ENCODE data around the gene PRSS36. TPM values are rescaled to one million over a fixed set of nuclear protein-coding genes. Genes with fewer than 3 reads are reported as not detected.
A peak's percentile ranks its signal among the peaks of the same experiment; 100 is the strongest.

PRSS36 gene
- total and polyA plus RNA-seq, 2 of the 4 experiments (the other 2 are of a cell fraction): 0.18 to 0.55 TPM

DNA sequence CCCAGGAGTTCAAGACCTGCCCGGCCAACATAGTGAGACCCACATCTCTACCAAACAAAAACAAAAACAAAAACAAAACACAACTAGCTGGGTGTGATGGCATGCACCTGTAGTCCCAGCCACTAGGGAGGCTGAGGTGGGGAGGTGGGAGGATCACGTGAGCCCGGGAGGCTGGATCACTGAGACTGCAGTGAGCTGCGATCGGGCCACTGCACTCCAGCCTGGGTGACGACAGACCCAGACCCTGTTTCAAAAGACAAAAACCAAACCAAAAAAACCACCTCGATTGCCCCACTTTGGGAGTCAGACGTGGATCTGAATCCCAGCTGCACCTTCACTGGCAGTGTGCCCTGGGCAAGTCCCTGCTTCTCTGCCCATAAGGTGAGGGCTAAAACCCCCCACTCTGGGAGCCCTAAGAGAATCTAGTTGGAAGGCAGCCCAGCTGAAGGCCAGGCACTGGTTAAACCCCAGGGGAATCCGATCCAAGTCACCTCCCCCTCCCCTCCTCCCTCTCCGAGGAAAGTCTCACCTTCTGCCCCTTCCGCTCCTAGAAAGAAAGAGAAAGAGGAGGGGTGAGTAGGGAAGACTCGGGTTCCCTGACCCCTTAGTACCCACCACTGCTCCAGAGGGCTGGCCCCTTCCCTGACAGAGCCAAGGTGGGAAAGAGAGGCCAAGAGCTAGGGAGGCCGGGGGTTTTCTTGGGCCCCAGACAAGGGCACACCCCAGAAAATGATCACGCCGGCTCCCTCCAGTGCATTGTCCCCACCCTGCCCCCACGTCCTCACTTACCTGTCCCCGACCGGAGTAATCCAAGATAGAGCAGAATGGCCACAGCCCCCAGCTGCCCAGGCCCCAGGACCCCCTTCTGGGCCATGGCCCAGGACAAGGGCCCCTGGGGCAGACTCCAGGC lies 15.0 kb downstream of the PRSS36 start (continued):
- TF ChIP-seq, protein P1, sequence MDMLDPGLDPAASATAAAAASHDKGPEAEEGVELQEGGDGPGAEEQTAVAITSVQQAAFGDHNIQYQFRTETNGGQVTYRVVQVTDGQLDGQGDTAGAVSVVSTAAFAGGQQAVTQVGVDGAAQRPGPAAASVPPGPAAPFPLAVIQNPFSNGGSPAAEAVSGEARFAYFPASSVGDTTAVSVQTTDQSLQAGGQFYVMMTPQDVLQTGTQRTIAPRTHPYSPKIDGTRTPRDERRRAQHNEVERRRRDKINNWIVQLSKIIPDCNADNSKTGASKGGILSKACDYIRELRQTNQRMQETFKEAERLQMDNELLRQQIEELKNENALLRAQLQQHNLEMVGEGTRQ (IDR thresholded peaks at IDR 0.05; ENCODE audit: low read depth, low read length): no peak; the same call in 1 of the 2 replicates

DNA sequence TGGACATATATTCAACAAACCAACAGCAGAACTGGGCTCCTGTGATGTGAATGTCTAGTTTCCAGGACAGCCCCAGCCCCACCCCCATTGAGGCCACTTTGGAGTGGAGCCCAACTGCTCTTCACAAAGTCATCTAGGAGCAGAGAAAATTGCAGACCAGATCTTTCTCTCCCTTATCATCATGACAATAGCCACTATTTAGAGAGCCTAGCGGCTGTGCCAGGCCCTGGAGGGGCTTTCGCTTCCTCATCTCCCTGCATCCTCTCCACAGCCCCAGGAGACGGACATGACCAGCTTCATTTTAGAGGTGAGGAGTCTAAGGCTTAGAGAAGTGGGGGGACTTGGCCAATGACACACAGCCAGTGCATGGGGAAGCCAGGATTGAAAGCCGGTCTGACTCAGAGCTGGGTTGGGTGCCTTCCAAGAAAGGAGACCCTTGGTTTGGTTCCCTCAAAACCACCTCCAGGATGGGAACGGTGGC lies 15.7 kb downstream of the PRSS36 start:
- H2AK9ac ChIP-seq (replicated peaks; ENCODE audit: low read depth, low read length, poor library complexity): peak overlapping the region; percentile 82
- H3K4ac ChIP-seq (ENCODE audit: low read depth, low read length): no peak overlapping the region
- H3K9me3 ChIP-seq (ENCODE audit: control insufficient read depth, insufficient read depth, low read length): no peaks in the 10 kb centered on the region
- no peak overlapping the region for H3K14ac ChIP-seq (replicated peaks; ENCODE audit: low read depth, low read length)
- in situ Hi-C loops (cut with MboI; ENCODE audit: low sequenced_read_pairs) (no loop called here), dilution Hi-C loops (cut with HindIII; ENCODE audit: low sequenced_read_pairs, unreplicated experiment) (no loop called here), intact Hi-C loops (cut with micrococcal nuclease) (no loop called here)
- no peak overlapping the region for H4K91ac ChIP-seq (ENCODE audit: insufficient read depth, low read depth, low read length)
- no peak for ATAC-seq (ENCODE audit: low read depth)
- H3K36me3 ChIP-seq (ENCODE audit: control insufficient read depth, insufficient read depth, low read length): peaks cover 21% of the 10 kb centered on the region
- no peak overlapping the region for H2BK5ac ChIP-seq (ENCODE audit: low read depth, low read length, poor library complexity, severe bottlenecking)
- no peaks in the 10 kb centered on the region; the same call in 1 of the 2 replicates for H3K27me3 ChIP-seq (ENCODE audit: control insufficient read depth, insufficient read depth, low read length)
- DNase-seq: peak; percentile 24
- no peak overlapping the region for H4K8ac ChIP-seq (ENCODE audit: low read depth in 2 of 2, low read length in 2 of 2)
- no peak overlapping the region for H2BK120ac ChIP-seq (ENCODE audit: low read depth, low read length)
- H3K56ac ChIP-seq (ENCODE audit: extremely low read depth, insufficient read depth, low read length): no peak overlapping the region
- no peak overlapping the region for H3K27ac ChIP-seq (ENCODE audit: insufficient read depth, low read length)
- no peak overlapping the region for H2BK20ac ChIP-seq (ENCODE audit: low read depth, low read length)
- H3K9me1 ChIP-seq (ENCODE audit: insufficient read depth, low read length): peaks cover 10% of the 10 kb centered on the region
- no peak overlapping the region for H4K5ac ChIP-seq (ENCODE audit: low read depth, low read length)
- peaks cover 12% of the 10 kb centered on the region for H3K4me1 ChIP-seq (ENCODE audit: control insufficient read depth, insufficient read depth, low read length)
- 0 out of 4 replicates have a peak, but pooled peaks cover 0 to 3% of the 10 kb centered on the region in 2 experiments for H3K79me1 ChIP-seq (ENCODE audit: low read depth in 1 of 2, low read length in 2 of 2)
- H4K20me1 ChIP-seq (ENCODE audit: insufficient read depth, low read length): no peaks in the 10 kb centered on the region
- H2AK5ac ChIP-seq (ENCODE audit: low read depth, low read length): no peak overlapping the region
- no peak overlapping the region for H3K18ac ChIP-seq (ENCODE audit: low read depth, low read length)
- TF ChIP-seq FOS (IDR thresholded peaks at IDR 0.05; ENCODE audit: low read depth, low read length) (no peak), MXI1 (IDR thresholded peaks at IDR 0.05; ENCODE audit: borderline replicate concordance, low read depth, low read length) (no peak)
- no peak overlapping the region for H3K4me2 ChIP-seq (ENCODE audit: low read depth, low read length)
- no peak overlapping the region for H3K23ac ChIP-seq (ENCODE audit: low read depth, low read length)
- no CpG with 5 or more reads among the region's 5 CpGs for WGBS, 2 experiments (ENCODE audit: extremely low coverage in 2 of 2, insufficient read length in 1 of 2)
- no peak overlapping the region for H2BK15ac ChIP-seq (ENCODE audit: low read depth, low read length)
- ChIA-PET CTCF (no interaction called here), POLR2A (ENCODE audit: unreplicated experiment) (no interaction called here)
- H3K9ac ChIP-seq (ENCODE audit: low read depth, low read length): no peak overlapping the region
- no peak overlapping the region for H2AFZ ChIP-seq (replicated peaks; ENCODE audit: low read length, poor library complexity)
- no TSS peak for BruUV-seq (replicated peaks)
- H3K4me3 ChIP-seq (ENCODE audit: insufficient read depth, low read depth, low read length): no peak overlapping the region
